H1 (cell line): Measurements from ENCODE around the gene SLC13A3. TPM values are rescaled to one million over a fixed set of nuclear protein-coding genes. Genes with fewer than 3 reads are reported as not detected.

Experiments used
- CTCF ChIA-PET: fragments of 300-600 bp; sonication (Branson Sonifier 250); formaldehyde crosslinking; loops from one replicate; lab custom pipeline; 2021; ENCODE audit not compliant: partially characterized antibody; lab: Charles Lee
- POLR2A ChIA-PET: fragments of 300-600 bp; sonication (Branson Sonifier 250); formaldehyde crosslinking; loops from one replicate; lab custom pipeline; 2021; ENCODE audit warnings: inconsistent platforms; ENCODE audit not compliant: partially characterized antibody; lab: Charles Lee
- DNase-seq, 2 experiments: peaks; one replicate each; pipeline versions ENCODE4 v3.0.0 to v3.0.0-alpha.2; 2010 to 2022; ENCODE audit warnings: low spot score in 2 of 2, low read depth in 1 of 2, mixed read lengths in 1 of 2
- FAIRE-seq: peaks from 2 replicates; lab custom pipeline; 2011; peaks lifted over from hg19 to GRCh38; lab: Jason Lieb, UNC
- H2AFZ ChIP-seq: 2 replicates; pipeline ENCODE4 v1.8.1; 2012; ENCODE audit warnings: low read length, inconsistent platforms
- H2AK5ac ChIP-seq: 2 replicates; pipeline ENCODE4 v1.6.1; 2013; ENCODE audit warnings: low read depth, low read length
- H2BK120ac ChIP-seq: replicated peaks from 2 replicates; pipeline ENCODE3; 2013; ENCODE audit warnings: low read depth, low read length, inconsistent platforms
- H2BK12ac ChIP-seq: 2 replicates; pipeline ENCODE4 v1.6.1; 2013; ENCODE audit warnings: low read depth, low read length
- H2BK15ac ChIP-seq: 2 replicates; pipeline ENCODE4 v1.6.1; 2013; ENCODE audit warnings: low read length
- H2BK20ac ChIP-seq: 2 replicates; pipeline ENCODE4 v1.6.1; 2013; ENCODE audit warnings: low read length
- H2BK5ac ChIP-seq: 2 replicates; pipeline ENCODE4 v1.6.1; 2013; ENCODE audit warnings: low read depth, low read length
- H3K14ac ChIP-seq: 2 replicates; pipeline ENCODE4 v1.6.1; 2013; ENCODE audit warnings: inconsistent platforms; ENCODE audit not compliant: insufficient read length
- H3K18ac ChIP-seq: 2 replicates; pipeline ENCODE4 v1.6.1; 2013; ENCODE audit warnings: low read length; ENCODE audit errors: extremely low read depth
- H3K23ac ChIP-seq: 2 replicates; pipeline ENCODE4 v1.6.1; 2013; ENCODE audit warnings: inconsistent platforms; ENCODE audit not compliant: insufficient read length
- H3K23me2 ChIP-seq: 2 replicates; pipeline ENCODE4 v1.6.1; 2013; ENCODE audit warnings: low read depth, low read length
- H3K27ac ChIP-seq: 2 replicates; pipeline ENCODE4 v1.6.1; 2011; ENCODE audit warnings: low read depth, low read length, inconsistent platforms
- H3K27me3 ChIP-seq, 4 experiments: replicated peaks in 1 of 4; 1 replicate in 1 of 4; 2 replicates in 3 of 4; pipeline versions ENCODE4 v1.6.1 to v1.8.1; 2011 to 2013; ENCODE audit warnings: low read length in 3 of 4, mild to moderate bottlenecking in 3 of 4, inconsistent platforms in 2 of 4, mixed read lengths in 2 of 4, moderate library complexity in 1 of 4; ENCODE audit not compliant: control insufficient read depth in 3 of 4, insufficient read depth in 3 of 4; ENCODE audit errors: extremely low read depth in 1 of 4
- H3K36me3 ChIP-seq, 4 experiments: 2 replicates each; pipeline versions ENCODE4 v1.6.1 to v1.8.1; 2011 to 2013; ENCODE audit warnings: mild to moderate bottlenecking in 4 of 4, low read length in 3 of 4, moderate library complexity in 2 of 4, control low read depth in 1 of 4, inconsistent platforms in 1 of 4; ENCODE audit not compliant: insufficient read depth in 4 of 4, control insufficient read depth in 2 of 4
- H3K4ac ChIP-seq: replicated peaks from 2 replicates; pipeline ENCODE3; 2013; ENCODE audit warnings: low read length, low read depth, mixed read lengths, inconsistent platforms; ENCODE audit not compliant: insufficient read length
- H3K4me1 ChIP-seq, 4 experiments: replicated peaks in 1 of 4; 1 replicate in 1 of 4; 2 replicates in 3 of 4; pipeline versions ENCODE4 v1.6.1 to v1.8.1; 2011 to 2013; ENCODE audit warnings: low read length in 3 of 4, inconsistent platforms in 2 of 4, mixed read lengths in 1 of 4; ENCODE audit not compliant: insufficient read depth in 4 of 4, control insufficient read depth in 3 of 4
- H3K4me2 ChIP-seq, 2 experiments: 2 replicates each; pipeline versions ENCODE4 v1.6.1 to v1.8.1; 2011 to 2013; ENCODE audit warnings: low read depth in 2 of 2, low read length in 2 of 2, control low read depth in 1 of 2, inconsistent platforms in 1 of 2, mild to moderate bottlenecking in 1 of 2; ENCODE audit not compliant: insufficient read depth in 1 of 2
- H3K4me3 ChIP-seq, 4 experiments: fragments of 200-600, 300-600 bp in 1 of 4; sonication (generic), shearing (Covaris generic), sonication (Bioruptor Twin) in 1 of 4; 2 replicates each; pipeline versions ENCODE4 v1.5.1 to v1.8.1; 2011 to 2016; ENCODE audit warnings: low read length in 4 of 4, low read depth in 3 of 4, control low read depth in 2 of 4, inconsistent platforms in 2 of 4, mild to moderate bottlenecking in 2 of 4, mixed read lengths in 1 of 4, moderate library complexity in 1 of 4; ENCODE audit not compliant: insufficient read depth in 2 of 4; ENCODE audit errors: extremely low read depth in 1 of 4
- H3K56ac ChIP-seq: replicated peaks from 2 replicates; pipeline ENCODE3; 2013; ENCODE audit warnings: low read depth, mild to moderate bottlenecking, mixed read lengths, low read length, inconsistent platforms; ENCODE audit not compliant: insufficient read length
- H3K79me1 ChIP-seq: 2 replicates; pipeline ENCODE4 v1.6.1; 2013; ENCODE audit warnings: low read depth, low read length, control low read depth
- H3K79me2 ChIP-seq, 2 experiments: 2 replicates each; pipeline versions ENCODE4 v1.6.1 to v1.8.1; 2012 to 2013; ENCODE audit warnings: low read length in 2 of 2, mild to moderate bottlenecking in 2 of 2, inconsistent platforms in 1 of 2; ENCODE audit not compliant: insufficient read depth in 2 of 2, control insufficient read depth in 1 of 2
- H3K9ac ChIP-seq, 4 experiments: replicated peaks in 1 of 4; 1 replicate in 1 of 4; 2 replicates in 3 of 4; pipeline versions ENCODE4 v1.6.1 to v1.8.1; 2011 to 2013; ENCODE audit warnings: low read depth in 3 of 4, low read length in 3 of 4, control low read depth in 2 of 4, mild to moderate bottlenecking in 2 of 4, moderate library complexity in 2 of 4, inconsistent platforms in 1 of 4; ENCODE audit errors: extremely low read depth in 1 of 4
- H3K9me3 ChIP-seq, 2 experiments: 2 replicates each; pipeline versions ENCODE4 v1.6.1 to v1.8.1; 2012 to 2013; ENCODE audit warnings: mild to moderate bottlenecking in 2 of 2, moderate library complexity in 2 of 2, control low read depth in 1 of 2, inconsistent platforms in 1 of 2, low read depth in 1 of 2, low read length in 1 of 2, mixed read lengths in 1 of 2; ENCODE audit not compliant: insufficient read depth in 2 of 2
- H4K20me1 ChIP-seq, 2 experiments: replicated peaks in 1 of 2; 2 replicates each; pipeline versions ENCODE3 to v1.8.1; 2011 to 2013; ENCODE audit warnings: inconsistent platforms in 2 of 2, low read length in 2 of 2, mild to moderate bottlenecking in 1 of 2; ENCODE audit not compliant: insufficient read depth in 2 of 2, control insufficient read depth in 1 of 2
- H4K5ac ChIP-seq: 2 replicates; pipeline ENCODE4 v1.6.1; 2013; ENCODE audit warnings: low read length, low read depth, mixed read lengths, inconsistent platforms; ENCODE audit not compliant: insufficient read length
- H4K8ac ChIP-seq: 2 replicates; pipeline ENCODE4 v1.8.0; 2013; ENCODE audit warnings: mild to moderate bottlenecking, moderate library complexity, low read length, inconsistent platforms; ENCODE audit not compliant: insufficient read depth; ENCODE audit errors: extremely low read depth
- H4K91ac ChIP-seq: replicated peaks from 2 replicates; pipeline ENCODE3; 2013; ENCODE audit warnings: low read length, mixed read lengths, inconsistent platforms; ENCODE audit not compliant: insufficient read length
- CHD2 ChIP-seq: IDR thresholded peaks from 2 replicates; pipeline ENCODE4 v1.6.1; 2012; ENCODE audit warnings: low read length, improper control_type of control experiment
- JUN ChIP-seq: IDR thresholded peaks from 2 replicates; pipeline ENCODE4 v1.6.1; 2011; ENCODE audit warnings: low read depth, mild to moderate bottlenecking, improper control_type of control experiment, low read length
- NANOG ChIP-seq: IDR thresholded peaks from 2 replicates; pipeline ENCODE4 v1.6.1; 2011; ENCODE audit warnings: low read length, low read depth, mild to moderate bottlenecking, inconsistent platforms; ENCODE audit not compliant: insufficient read depth, poor library complexity, severe bottlenecking
- POU5F1 ChIP-seq: IDR thresholded peaks from 2 replicates; pipeline ENCODE4 v1.6.1; 2011; ENCODE audit warnings: low read depth, mild to moderate bottlenecking, low read length, moderate library complexity
- SAP30 ChIP-seq: fragments of 300-600 bp; sonication (generic); IDR thresholded peaks from 2 replicates; pipeline ENCODE4 v1.7.1; 2012; ENCODE audit warnings: low read length, moderate library complexity, mild to moderate bottlenecking, inconsistent platforms; ENCODE audit not compliant: insufficient read depth, insufficient replicate concordance
- ZNF274 ChIP-seq: IDR thresholded peaks from 2 replicates; pipeline ENCODE4 v1.7.0; 2012; ENCODE audit warnings: low read length, borderline replicate concordance; ENCODE audit errors: extremely low read depth
- WGBS, 2 experiments: shearing (Covaris generic) in 1 of 2; methylation state at CpG; one replicate each; pipeline versions ENCODE4 v1.1.6 to v1.1.7; 2013 to 2015; ENCODE audit warnings: low lambda C conversion rate in 2 of 2, mixed read lengths in 2 of 2, inconsistent platforms in 1 of 2, low coverage in 1 of 2, missing lambda C conversion rate in 1 of 2; ENCODE audit not compliant: insufficient replicate concordance in 2 of 2, insufficient coverage in 1 of 2, insufficient read length in 1 of 2; ENCODE audit errors: extremely low coverage in 1 of 2, missing lambda C conversion rate in 1 of 2; 5-methylcytosine and 5-hydroxymethylcytosine counted together
- polyA plus RNA-seq, 7 experiments: library from polyadenylated mRNA; depleted of rRNA in 3 of 7; stranded (reverse) in 5 of 7; unstranded in 2 of 7; fragments of >200 nt in 5 of 7; fragments of 200-250 nt in 2 of 7; gene quantifications; 1 replicate in 5 of 7; 2 replicates in 1 of 7; 4 replicates in 1 of 7; pipeline versions ENCODE4 v1.2.1 to v1.2.3, GENCODE V29; 2011 to 2013; ENCODE audit warnings: missing spikeins in 2 of 7, mixed read lengths in 2 of 7
- total RNA-seq: library from RNA; stranded (reverse); fragmentation: NEBNext Ultra II Directional; extraction: Animal tissue kit (Norgen Biotek cat#: 25700); gene quantifications from 2 replicates; pipeline ENCODE4 v1.2.1, GENCODE V29; 2021

SLC13A3 gene
- total and polyA plus RNA-seq, 2 of the 8 experiments (the other 6 are each of a cell fraction or from before 2014, with no cell fraction given) = 9.4 to 12.6 TPM

DNA sequence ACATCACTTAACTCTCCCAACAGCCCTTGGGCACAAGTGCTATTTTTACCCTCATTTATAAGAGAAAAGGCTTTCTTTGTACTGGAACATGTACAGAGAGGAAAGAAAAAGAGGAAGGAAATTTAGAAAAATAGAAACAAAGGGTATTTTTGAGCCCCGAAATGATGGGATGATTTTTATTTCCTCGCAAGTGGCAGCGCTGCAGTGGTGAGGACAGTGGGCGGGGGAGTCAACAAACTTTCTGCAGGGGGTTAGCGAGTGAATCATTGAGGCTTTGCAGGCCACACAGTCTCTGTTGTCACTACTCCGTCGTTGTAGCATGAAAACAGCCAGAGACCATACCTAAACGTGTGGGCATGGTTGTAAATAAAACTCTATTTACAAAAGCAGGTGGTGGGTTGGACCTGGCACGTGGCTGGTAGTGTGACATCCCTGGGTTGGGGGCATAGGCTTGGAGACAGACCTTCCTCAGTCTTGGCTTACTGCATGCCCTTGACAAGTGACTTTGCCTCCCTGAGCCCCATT, 75.3 kb downstream of the SLC13A3 start:
- Histone ChIP-seq H3K79me2 (no peaks in the 10 kb centered on the region), H3K36me3 (no peaks in the 10 kb centered on the region; a peak in 1 of 8 replicates), H3K56ac (no peak overlapping the region), H3K9me3 (peaks cover under 1 to 6% of the 10 kb centered on the region in 2 experiments; a peak in 3 of 4 replicates), H4K20me1 (no peaks in the 10 kb centered on the region), H3K4me1 (no peaks in the 10 kb centered on the region; a peak in 2 of 7 replicates), H2BK15ac (no peak overlapping the region), H3K79me1 (no peaks in the 10 kb centered on the region), H2BK20ac (no peak overlapping the region), H3K23me2 (no peaks in the 10 kb centered on the region), H3K4me2 (no peak overlapping the region), H2BK120ac (no peak overlapping the region), H3K9ac (no peak overlapping the region), H3K27ac (no peak overlapping the region; the same call in 1 of the 2 replicates), H4K8ac (no peak overlapping the region), H4K91ac (no peak overlapping the region), H4K5ac (no peak overlapping the region), H3K23ac (no peak overlapping the region), H2AK5ac (no peak overlapping the region), H2BK5ac (no peak overlapping the region), H3K18ac (no peak overlapping the region), H3K14ac (no peak overlapping the region), H3K4ac (no peak overlapping the region), H3K4me3 (no peak overlapping the region), H2AFZ (no peak overlapping the region), H3K27me3 (no peaks in the 10 kb centered on the region), H2BK12ac (no peak overlapping the region)
- ChIA-PET POLR2A (interaction anchor here (0.6 kb wide), 1 partner anchor 117 kb away, joined by 3 read pairs; no protein-coding TSS in a partner anchor), CTCF (interaction anchor here (0.8 to 4.5 kb wide), 4 partner anchors 11 to 17 kb away, joined by 3 to 41 read pairs (median 4); no protein-coding TSS in a partner anchor)
- WGBS, 2 experiments = 91% methylated on average over 9 of the region's 9 CpGs; no CpG with 5 or more reads in 1 of the 2 experiments
- DNase-seq (no peak), FAIRE-seq (no peak)
- TF ChIP-seq CHD2 (no peak), ZNF274 (no peak), NANOG (no peak), POU5F1 (no peak), JUN (no peak), SAP30 (no peak)
